ENCODE measurements around the gene TXLNG.

DNA sequence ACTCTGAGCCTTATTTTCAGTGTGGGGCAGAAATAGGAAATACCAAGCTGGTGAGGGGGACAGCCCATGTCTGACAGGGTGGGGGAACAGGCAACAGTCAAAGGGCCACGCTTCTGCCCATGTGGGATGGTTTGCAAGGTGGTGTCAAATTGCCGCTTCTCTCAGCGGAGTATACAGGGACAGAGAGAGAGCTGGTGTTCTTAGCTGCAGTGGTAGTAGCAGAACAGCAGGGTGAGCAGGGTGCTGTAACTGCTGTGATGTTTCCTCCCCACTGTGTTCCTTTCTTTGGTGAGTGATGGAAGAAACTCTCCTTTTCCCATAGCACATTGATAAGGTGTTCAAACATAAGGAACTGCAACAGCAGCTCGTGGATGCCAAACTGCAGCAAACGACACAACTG is 46.0 kb downstream of the TXLNG start:
- TF ChIP-seq, protein P1, sequence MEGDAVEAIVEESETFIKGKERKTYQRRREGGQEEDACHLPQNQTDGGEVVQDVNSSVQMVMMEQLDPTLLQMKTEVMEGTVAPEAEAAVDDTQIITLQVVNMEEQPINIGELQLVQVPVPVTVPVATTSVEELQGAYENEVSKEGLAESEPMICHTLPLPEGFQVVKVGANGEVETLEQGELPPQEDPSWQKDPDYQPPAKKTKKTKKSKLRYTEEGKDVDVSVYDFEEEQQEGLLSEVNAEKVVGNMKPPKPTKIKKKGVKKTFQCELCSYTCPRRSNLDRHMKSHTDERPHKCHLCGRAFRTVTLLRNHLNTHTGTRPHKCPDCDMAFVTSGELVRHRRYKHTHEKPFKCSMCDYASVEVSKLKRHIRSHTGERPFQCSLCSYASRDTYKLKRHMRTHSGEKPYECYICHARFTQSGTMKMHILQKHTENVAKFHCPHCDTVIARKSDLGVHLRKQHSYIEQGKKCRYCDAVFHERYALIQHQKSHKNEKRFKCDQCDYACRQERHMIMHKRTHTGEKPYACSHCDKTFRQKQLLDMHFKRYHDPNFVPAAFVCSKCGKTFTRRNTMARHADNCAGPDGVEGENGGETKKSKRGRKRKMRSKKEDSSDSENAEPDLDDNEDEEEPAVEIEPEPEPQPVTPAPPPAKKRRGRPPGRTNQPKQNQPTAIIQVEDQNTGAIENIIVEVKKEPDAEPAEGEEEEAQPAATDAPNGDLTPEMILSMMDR (conservative IDR thresholded peaks at IDR 0.05) = no peak
- no peak for TF ChIP-seq EZH2 (IDR thresholded peaks at IDR 0.05; ENCODE audit: low read depth)
